Coronary artery (tissue), 2 donors: ENCODE data around the gene PIAS1.

Source experiments
- DNase-seq: peaks from one replicate; pipeline ENCODE4 v3.0.0-alpha.2; 2017; ENCODE audit warnings: low spot score
- H3K27ac ChIP-seq, 2 donors: fragments of 200-600 bp; sonication (generic); one replicate each; pipeline ENCODE4 v1.5.1; 2016 to 2019
- H3K4me3 ChIP-seq: fragments of 200-600 bp; sonication (generic); 2 replicates; pipeline ENCODE4 v1.5.1; 2016; ENCODE audit warnings: mild to moderate bottlenecking, moderate library complexity
- TF ChIP-seq, protein P1 (sequence below): fragments of 200-600 bp; sonication (generic); IDR thresholded peaks from one replicate; pipeline ENCODE4 v1.5.1; 2019; ENCODE audit warnings: antibody characterized with exemption

The PIAS1 gene

DNA sequence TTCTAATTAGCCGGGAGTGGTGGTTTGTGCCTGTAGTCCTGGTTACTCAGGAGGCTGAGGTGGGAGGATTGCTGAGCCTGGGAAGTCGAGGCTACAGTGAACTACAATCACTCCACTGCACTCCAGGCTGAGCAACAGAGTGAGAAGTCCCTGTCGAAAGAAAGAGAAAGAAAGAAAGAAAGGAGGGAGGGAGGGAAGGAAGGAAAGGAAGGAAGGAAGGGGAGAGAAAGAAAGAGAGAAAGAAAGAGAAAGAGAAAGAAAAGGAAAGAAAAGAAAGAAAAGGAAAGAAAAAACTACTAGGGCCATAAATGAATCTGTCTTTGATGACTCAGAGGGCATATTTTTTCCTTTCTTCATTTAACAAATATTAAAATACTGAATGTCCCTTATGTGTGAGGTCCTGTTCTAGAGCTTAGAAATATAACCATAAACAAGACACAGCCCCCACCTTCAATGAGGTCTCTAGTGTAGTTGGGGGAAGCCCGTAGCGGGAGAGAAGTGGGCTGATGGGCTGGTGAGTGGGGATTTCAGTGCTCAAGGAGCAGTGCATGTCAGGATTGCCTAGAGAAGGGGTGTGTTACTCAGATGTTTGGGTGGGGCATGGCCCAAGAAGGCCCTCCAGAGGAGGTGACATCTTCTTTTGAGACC, 35.2 kb upstream of the PIAS1 start:
- Histone ChIP-seq H3K27ac (no peak overlapping the region), H3K4me3 (no peak overlapping the region)
- TF ChIP-seq, protein P1, sequence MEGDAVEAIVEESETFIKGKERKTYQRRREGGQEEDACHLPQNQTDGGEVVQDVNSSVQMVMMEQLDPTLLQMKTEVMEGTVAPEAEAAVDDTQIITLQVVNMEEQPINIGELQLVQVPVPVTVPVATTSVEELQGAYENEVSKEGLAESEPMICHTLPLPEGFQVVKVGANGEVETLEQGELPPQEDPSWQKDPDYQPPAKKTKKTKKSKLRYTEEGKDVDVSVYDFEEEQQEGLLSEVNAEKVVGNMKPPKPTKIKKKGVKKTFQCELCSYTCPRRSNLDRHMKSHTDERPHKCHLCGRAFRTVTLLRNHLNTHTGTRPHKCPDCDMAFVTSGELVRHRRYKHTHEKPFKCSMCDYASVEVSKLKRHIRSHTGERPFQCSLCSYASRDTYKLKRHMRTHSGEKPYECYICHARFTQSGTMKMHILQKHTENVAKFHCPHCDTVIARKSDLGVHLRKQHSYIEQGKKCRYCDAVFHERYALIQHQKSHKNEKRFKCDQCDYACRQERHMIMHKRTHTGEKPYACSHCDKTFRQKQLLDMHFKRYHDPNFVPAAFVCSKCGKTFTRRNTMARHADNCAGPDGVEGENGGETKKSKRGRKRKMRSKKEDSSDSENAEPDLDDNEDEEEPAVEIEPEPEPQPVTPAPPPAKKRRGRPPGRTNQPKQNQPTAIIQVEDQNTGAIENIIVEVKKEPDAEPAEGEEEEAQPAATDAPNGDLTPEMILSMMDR: no peak
- no peak for DNase-seq

DNA sequence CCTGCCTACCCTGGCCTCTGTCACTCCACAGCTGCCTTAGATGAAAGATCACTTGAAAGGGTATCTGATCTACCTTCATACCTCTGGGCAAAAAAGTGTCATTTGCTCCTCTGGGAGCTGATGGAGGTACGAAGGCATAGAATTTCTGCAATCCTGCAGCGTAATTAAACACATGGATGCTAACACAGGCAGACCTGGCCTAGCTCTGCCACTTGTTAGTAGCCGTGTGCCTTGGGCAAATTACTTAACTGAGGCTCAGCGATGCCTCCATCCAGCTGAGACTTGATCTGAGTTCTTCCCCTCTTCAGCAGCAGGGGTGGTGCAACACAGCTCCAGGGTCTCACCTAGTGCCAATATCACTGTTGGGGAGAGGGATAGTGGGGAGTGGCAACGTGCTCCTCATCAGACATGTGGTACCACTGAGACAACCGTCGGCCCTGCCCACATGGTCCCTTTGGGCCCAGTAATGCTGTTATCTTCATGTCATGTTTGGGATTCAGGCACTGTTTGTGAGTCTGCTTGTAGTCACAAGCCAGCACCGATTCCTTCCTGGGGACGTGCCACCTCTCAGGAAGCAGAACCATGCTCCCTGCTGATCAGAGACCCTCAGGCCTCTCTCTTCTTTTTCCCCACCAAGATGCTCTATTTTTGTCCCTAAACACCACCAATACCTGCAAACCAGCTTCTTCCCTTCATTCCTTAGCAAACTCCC, 34.1 kb upstream of the PIAS1 start:
- H3K27ac ChIP-seq: no peak overlapping the region
- TF ChIP-seq, protein P1: no peak
- no peak overlapping the region for H3K4me3 ChIP-seq
- no peak for DNase-seq

DNA sequence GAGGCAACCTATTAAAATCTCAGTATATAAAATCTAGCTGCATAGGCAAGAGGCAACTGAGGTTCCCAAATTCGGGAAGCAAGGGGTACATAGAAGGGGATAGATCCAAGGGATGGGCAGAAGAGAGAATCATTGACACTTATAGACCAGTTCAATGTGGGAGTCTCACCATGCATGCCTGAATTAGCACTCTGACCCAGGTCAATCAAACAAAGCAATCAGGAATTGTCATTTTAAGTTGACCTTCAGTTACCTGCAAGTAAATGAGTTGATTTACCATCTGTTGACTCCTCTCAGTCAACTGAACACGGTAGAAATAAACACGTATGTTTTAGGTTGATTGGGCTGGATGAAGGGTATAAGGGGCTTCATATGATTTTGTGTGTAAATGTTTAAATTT, 33.4 kb upstream of the PIAS1 start:
- no peak overlapping the region for H3K4me3 ChIP-seq
- no peak overlapping the region for H3K27ac ChIP-seq
- DNase-seq: no peak
- TF ChIP-seq, protein P1: no peak

DNA sequence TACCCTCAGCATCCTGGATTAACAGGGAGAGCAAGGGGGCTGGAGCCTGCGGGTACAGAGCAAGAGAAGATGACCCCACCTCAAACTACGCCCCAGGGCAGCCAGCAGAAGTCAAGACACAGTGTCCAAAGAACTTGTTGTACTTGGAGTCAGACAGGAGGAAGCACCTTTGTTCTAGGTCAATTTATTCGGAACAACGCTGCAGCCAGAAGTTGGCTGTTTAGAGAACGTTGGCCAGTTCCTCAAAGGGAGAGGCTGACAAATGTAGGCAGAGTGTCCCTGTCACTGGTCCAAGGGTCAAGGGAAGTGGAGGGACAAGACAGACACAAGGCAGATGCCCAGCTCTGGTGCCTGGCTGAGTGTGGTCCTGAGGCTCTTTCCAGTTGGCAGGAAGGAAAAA, 32.1 kb upstream of the PIAS1 start:
- Histone ChIP-seq H3K27ac (no peak overlapping the region), H3K4me3 (no peak overlapping the region)
- TF ChIP-seq, protein P1: no peak
- DNase-seq: no peak

- no peak for DNase-seq
- Histone ChIP-seq H3K4me3 (no peak overlapping the region), H3K27ac (no peak overlapping the region)
- TF ChIP-seq, protein P1: no peak
Measured at GRCh38 chr15:68023307-68024101, 30.6 kb upstream of the PIAS1 start.

DNA sequence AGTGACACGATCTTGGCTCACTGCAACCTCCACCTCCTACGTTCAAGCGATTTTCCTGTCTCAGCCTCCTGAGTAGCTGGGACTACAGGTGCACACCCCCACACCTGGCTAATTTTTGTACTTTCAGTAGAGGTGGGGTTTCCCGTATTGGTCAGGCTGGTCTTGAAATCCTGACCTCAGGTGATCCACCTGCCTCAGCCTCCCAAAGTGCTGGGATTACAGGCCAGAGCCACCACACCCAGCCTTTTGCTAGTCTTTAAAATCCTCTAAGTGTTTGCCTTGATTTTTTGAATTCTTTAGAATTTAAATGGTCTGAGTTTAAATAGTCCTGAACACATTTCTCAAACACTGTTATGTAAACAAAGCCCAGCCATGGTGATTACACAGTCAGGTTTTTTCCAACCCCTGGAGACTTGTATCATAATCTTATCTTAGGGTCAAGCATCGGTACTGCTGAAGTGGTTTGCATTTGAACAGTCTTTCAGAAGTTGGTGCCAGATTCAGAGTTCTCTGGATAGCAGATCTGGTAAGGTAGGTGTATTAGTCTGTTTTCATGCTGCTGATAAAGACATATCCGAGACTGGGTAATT, 28.2 kb upstream of the PIAS1 start:
- TF ChIP-seq, protein P1: no peak
- Histone ChIP-seq H3K4me3 (no peak overlapping the region), H3K27ac (no peak overlapping the region)
- DNase-seq: no peak
